GM21447 (cell line): ENCODE data around the gene OR4B1.
"Not testable (repeated sequence)": the region's sequence is repeated elsewhere in the genome, so short reads cannot be mapped to it uniquely, and the experiment has no call there.

ENCODE experiments used
- ATAC-seq: cut with Tn5 transposase; IDR thresholded peaks from one replicate; pipeline ENCODE4 v1.9.1; 2021; ENCODE audit not compliant: unreplicated experiment

Gene OR4B1

GRCh38 chr11:48216510-48216909 is at the start of gene OR4B1:
Gene OR4B1, plus strand, starts transcription at chr11:48216810. Its CDS starts 0 bp downstream, at chr11:48216810.
- ATAC-seq, result no peak

- no peak for ATAC-seq
Observed at GRCh38 chr11:48167380-48167779, 49.2 kb upstream of the OR4B1 start.

DNA sequence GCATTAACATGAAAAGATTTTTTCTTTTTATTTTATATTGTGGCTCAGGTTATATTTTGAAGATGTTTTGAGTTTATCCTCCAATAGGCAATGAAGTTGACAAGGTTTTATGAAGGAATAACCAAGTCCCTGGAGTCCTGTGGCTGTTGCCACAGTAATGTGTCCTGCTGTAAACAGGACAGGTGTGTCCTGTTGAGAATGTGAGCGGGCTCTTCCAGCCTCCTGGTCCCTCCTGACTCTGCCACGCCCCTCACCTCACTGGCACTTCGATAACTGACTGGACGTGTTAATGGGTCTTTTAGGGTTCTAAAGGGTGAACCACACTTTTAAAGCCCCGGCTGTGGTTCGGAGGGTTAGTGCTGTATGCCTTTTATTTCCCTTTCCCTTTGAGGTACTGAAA is 47.8 kb upstream of the OR4B1 start:
- ATAC-seq, result no peak

DNA sequence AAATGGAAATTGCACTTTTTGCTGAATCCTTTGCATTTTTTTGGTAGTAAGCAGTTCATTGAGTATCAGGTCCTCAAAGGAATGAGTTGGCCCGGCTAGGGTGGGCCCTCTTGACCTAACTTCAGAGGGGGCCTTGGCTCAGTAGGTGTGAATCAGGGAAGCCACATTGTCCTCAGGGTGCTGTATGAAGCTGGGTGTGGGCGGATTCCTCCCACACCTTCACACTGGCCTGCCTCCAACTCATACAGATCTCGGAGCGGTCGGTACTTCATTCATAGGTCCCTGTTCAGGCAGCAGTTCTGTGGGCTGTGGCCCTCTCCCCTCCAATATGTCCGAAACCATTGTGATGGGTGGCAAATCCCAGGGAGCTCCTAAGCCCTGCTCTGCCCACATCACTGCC is 47.4 kb upstream of the OR4B1 start:
- no peak for ATAC-seq

- ATAC-seq, result no peak
Observed at GRCh38 chr11:48169717-48170116, 46.9 kb upstream of the OR4B1 start.

DNA sequence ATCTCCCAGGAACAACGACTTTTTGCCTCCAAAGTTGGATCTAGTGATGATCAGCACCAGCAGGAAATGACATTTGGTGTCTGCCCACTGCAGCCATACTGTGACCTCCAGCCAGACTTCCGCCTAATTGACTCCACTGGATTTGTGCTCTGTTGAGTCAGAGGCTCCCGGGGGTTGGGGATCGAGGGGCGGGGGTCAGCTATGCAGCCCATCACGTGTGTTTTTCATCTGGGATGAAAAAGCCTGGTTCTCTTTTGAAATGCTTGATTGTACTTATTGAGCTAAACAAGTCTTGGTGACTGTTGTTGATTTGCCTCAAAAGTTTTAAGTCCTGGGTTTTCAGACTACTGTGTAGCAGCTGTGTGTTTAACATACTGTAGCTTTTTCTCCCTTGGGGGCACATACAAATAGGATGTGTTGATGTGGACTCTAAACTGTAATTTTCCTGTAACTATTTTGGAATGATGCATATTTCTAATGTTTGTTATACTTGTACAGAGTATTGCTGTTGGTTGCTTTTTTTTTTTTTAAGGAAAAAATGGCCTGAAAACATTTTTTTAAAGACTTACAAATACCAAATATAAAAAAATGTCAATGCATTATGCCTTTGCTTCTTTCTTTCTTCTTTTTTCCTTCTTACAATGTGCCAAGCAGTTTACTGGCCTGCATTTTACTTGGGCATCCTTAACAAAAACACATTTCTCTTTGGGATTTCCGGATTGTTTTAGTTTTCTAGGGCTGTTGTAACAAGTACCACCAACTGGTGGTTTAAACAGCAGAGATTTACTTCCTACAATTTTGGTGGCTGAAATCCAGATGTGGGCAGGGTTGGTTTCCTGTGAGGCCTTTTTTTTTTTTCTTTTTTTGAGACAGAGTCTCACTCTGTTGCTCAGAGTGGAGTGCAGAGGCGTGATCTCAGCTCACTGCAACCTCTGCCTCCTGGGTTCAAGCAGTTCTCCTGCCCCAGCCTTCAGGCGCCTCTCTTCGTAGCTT is 46.1 kb upstream of the OR4B1 start:
- ATAC-seq, result no peak

DNA sequence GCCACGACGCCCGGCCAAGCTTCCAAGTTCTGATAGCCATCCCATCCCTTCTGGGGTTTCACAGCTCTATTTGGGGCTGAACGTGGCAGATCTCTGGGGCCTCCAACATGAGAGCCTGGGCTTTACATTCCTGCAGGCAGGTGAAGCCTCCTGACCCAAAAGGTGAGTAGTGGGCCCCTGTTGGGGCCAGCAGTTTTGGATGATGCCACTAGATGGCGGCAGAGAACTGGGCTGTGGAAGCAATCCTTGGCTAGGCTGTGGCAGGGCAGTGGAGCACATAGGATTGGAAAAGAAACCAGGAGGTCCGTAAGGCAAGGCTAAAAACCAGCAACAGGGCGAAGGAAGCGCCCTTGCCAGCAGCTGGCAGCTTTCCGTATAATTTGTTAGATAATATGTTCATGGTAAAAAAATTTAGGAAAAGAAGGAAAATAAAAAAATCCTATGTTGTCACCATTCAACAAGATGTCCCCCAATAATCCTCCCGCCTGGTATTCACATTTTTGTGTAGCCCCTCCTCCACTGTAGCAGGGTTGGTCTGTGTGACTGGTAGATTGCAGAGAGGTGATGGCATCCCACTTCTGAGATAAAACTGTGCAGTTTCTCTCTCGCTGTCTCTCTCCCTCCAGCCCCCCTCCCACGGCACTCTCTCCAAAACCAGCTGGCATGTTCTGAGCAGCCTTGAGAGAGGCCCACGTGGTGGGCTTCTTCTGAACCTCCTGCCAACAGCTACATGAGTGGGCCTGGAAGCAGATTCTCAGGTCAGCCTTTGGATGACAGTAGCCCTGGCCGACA is 43.6 kb upstream of the OR4B1 start:
- peak; percentile 67 for ATAC-seq

GRCh38 chr11:48177661-48178060 is 38.9 kb upstream of the OR4B1 start:
- no peak for ATAC-seq

GRCh38 chr11:48180627-48181026 is 36.0 kb upstream of the OR4B1 start:
- ATAC-seq, result no peak

GRCh38 chr11:48182860-48183526 is 33.6 kb upstream of the OR4B1 start:
- ATAC-seq, result no peak

DNA sequence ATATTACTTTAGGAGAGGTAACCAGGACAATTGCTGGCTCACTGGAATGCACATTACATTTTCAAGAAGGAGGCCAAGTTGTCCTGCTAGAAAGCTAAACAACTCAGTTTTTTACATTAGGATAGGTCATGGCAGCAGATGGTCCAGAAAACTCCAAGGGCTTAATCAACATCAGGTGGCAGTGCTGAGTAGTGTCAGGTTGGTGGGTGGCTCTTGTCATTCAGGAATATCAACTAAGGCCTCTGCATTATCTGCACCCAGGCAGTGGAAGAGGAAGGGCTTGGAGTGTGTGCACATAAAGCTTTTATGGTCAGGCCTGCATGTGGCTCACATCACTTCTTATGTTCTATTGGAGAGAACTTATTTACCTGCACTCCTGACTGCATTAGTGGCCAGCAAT is 32.2 kb upstream of the OR4B1 start:
- ATAC-seq, result no peak

- ATAC-seq, result not testable (repeated sequence)
Observed at GRCh38 chr11:48190906-48191654, 25.5 kb upstream of the OR4B1 start.

GRCh38 chr11:48193876-48194275 is 22.7 kb upstream of the OR4B1 start:
- no peak for ATAC-seq

DNA sequence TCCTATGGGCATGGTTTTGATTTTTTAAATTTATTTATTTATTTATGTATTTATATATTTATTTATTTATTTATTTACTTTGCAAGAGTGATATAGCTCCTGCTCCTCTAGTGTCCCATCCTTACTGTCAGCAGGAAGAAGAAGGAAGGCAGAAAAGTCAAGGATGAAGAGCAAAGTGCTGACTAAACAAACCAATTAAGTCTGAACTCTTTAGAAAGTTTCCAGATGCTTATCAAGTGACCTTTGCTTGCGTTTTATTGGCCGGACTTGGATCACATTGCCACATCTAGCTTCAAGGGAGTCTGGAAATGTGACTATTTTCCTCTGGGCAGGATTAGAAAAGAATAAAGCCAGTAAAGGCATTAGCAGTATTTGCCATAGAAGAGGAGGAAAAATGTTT is 8.7 kb upstream of the OR4B1 start:
- ATAC-seq, result no peak

GRCh38 chr11:48210052-48210451 is 6.6 kb upstream of the OR4B1 start:
- ATAC-seq, result no peak

DNA sequence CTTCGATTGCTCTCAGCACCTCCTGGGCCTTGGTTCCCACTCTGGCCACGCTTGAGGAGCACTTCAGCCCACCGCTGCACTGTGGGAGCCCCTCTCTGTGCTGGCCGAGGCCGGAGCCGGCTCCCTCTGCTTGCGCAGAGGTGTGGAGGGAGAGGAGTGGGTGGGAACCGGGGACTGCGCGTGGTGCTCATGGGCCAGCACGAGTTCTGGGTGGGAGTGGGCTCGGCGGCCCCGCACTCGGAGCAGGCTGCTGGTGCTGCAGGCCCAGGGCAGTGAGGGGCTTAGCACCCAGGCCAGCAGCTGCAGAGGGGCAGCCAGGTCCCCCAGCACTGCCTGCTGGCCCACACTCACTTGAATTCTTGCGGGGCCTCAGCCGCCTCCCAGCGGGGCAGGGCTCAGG is 12.2 kb downstream of the OR4B1 start:
- ATAC-seq, result no peak

GRCh38 chr11:48230057-48230456 is 13.4 kb downstream of the OR4B1 start:
- not testable (repeated sequence) for ATAC-seq

GRCh38 chr11:48237727-48238126 is 21.1 kb downstream of the OR4B1 start:
- no peak for ATAC-seq

DNA sequence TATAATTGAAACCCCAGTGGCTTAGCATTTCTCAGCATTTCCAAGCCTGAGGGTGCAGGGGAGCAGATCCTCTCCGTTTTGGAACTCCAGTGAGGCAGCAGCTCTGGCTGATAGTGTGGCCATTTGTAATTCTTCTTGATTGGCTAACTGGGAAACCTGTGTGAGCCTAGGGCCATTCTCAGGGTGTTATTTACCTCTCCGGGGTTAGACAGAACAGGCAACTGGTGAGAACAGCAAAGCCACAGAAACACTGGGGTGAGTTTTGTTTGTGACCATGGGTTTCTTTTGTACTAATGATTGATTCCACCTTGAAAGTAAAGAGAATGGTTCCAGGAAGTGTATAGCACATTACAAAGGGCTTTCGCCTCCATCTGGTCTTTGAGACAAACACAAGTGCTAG is 25.9 kb downstream of the OR4B1 start:
- ATAC-seq, result no peak

DNA sequence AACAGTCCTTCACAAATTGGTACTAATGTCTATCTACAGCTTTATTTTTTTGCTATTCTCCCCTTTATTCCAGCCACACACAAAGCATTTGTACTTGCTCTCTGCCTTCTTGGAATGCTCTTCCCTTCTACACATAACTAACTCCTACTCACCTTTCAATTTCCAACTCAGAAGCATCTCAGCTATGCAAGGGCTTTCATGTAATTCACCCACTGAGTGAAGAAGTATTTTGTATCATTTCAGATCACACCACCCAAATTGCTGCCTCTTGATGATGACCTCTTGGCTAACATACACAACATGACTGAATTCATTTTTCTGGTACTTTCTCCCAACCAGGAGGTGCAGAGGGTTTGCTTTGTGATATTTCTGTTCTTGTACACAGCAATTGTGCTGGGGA is 28.2 kb downstream of the OR4B1 start, which contains the start of gene OR4X2:
Gene OR4X2 (plus strand): TSS at position 301 of the 400 bp plus-strand sequence. CDS start 0 bp downstream, at position 301.
- no peak for ATAC-seq
